Neural progenitor cell (in vitro differentiated cells): ENCODE results near the gene SLC4A1. TPM values are rescaled to one million over a fixed set of nuclear protein-coding genes. Genes with fewer than 3 reads are reported as not detected.

Experiments
- DNase-seq: peaks from one replicate; pipeline ENCODE4 v3.0.0-alpha.2; 2016; ENCODE audit warnings: low spot score
- H2AFZ ChIP-seq: fragments of 200-600 bp; sonication (generic); replicated peaks from 2 replicates; pipeline ENCODE4 v1.6.1; 2016; ENCODE audit warnings: antibody characterized with exemption
- H3F3A ChIP-seq: fragments of 200-600 bp; sonication (generic); 2 replicates; pipeline ENCODE4 v1.6.1; 2016; ENCODE audit warnings: antibody characterized with exemption, low read depth
- H3K27ac ChIP-seq: fragments of 200-600 bp; sonication (generic); 2 replicates; pipeline ENCODE4 v1.5.1; 2016; ENCODE audit warnings: mild to moderate bottlenecking
- H3K27me3 ChIP-seq: fragments of 200-600 bp; sonication (generic); 2 replicates; pipeline ENCODE4 v1.6.1; 2016; ENCODE audit warnings: mild to moderate bottlenecking, moderate library complexity
- H3K36me3 ChIP-seq: fragments of 200-600 bp; sonication (generic); 2 replicates; pipeline ENCODE4 v1.5.1; 2016
- H3K4me1 ChIP-seq: fragments of 200-600 bp; sonication (generic); 2 replicates; pipeline ENCODE4 v1.6.1; 2016; ENCODE audit warnings: mixed run types
- H3K4me2 ChIP-seq: fragments of 200-600 bp; sonication (generic); 2 replicates; pipeline ENCODE4 v1.6.1; 2016
- H3K4me3 ChIP-seq: fragments of 200-600 bp; sonication (generic); 2 replicates; pipeline ENCODE4 v1.5.1; 2016
- H3K79me2 ChIP-seq: fragments of 200-600 bp; sonication (generic); 2 replicates; pipeline ENCODE4 v1.6.1; 2016; ENCODE audit warnings: low read depth
- H3K9ac ChIP-seq: fragments of 200-600 bp; sonication (generic); 2 replicates; pipeline ENCODE4 v1.6.1; 2016
- H3K9me3 ChIP-seq: fragments of 200-600 bp; sonication (generic); 2 replicates; pipeline ENCODE4 v1.5.1; 2016; ENCODE audit warnings: low read depth
- H4K20me1 ChIP-seq: fragments of 200-600 bp; sonication (generic); 2 replicates; pipeline ENCODE4 v1.6.1; 2016; ENCODE audit warnings: low read depth
- H3K27ac Mint-ChIP-seq: 3 replicates; pipeline ENCODE4 v1.8.0; 2021; ENCODE audit warnings: mixed read lengths
- H3K27me3 Mint-ChIP-seq: 2 replicates; pipeline ENCODE4 v1.8.0; 2022; ENCODE audit warnings: low read depth, mild to moderate bottlenecking, inconsistent platforms, moderate library complexity, mixed read lengths; ENCODE audit not compliant: insufficient read depth
- H3K36me3 Mint-ChIP-seq: 3 replicates; pipeline ENCODE4 v1.8.0; 2021; ENCODE audit warnings: mixed read lengths
- H3K4me1 Mint-ChIP-seq: 3 replicates; pipeline ENCODE4 v1.8.0; 2021; ENCODE audit warnings: mixed read lengths
- H3K4me3 Mint-ChIP-seq: 3 replicates; pipeline ENCODE4 v1.8.0; 2021; ENCODE audit warnings: mild to moderate bottlenecking, moderate library complexity, mixed read lengths
- H3K9me3 Mint-ChIP-seq: 3 replicates; pipeline ENCODE4 v1.8.0; 2020; ENCODE audit warnings: mixed read lengths
- EZH2 ChIP-seq: fragments of 200-600 bp; sonication (generic); IDR thresholded peaks from 2 replicates; pipeline ENCODE4 v1.6.1; 2017; ENCODE audit warnings: antibody characterized with exemption, mild to moderate bottlenecking, moderate library complexity
- EZH2phosphoT487 ChIP-seq: fragments of 200-600 bp; sonication (generic); IDR thresholded peaks from 2 replicates; pipeline ENCODE4 v1.6.1; 2017; ENCODE audit warnings: antibody characterized with exemption
- total RNA-seq: library from RNA; depleted of rRNA; stranded (reverse); fragments of >200 nt; gene quantifications from 2 replicates; pipeline ENCODE4 v1.2.3, GENCODE V29; 2015; ENCODE audit warnings: low replicate concordance
- TF ChIP-seq, protein P1 (sequence below): fragments of 200-600 bp; sonication (generic); IDR thresholded peaks from 2 replicates; pipeline ENCODE4 v1.5.1; 2017; ENCODE audit warnings: antibody characterized with exemption, mild to moderate bottlenecking

The SLC4A1 gene
- total RNA-seq, 1 donor from 2014 or later: not detected

DNA sequence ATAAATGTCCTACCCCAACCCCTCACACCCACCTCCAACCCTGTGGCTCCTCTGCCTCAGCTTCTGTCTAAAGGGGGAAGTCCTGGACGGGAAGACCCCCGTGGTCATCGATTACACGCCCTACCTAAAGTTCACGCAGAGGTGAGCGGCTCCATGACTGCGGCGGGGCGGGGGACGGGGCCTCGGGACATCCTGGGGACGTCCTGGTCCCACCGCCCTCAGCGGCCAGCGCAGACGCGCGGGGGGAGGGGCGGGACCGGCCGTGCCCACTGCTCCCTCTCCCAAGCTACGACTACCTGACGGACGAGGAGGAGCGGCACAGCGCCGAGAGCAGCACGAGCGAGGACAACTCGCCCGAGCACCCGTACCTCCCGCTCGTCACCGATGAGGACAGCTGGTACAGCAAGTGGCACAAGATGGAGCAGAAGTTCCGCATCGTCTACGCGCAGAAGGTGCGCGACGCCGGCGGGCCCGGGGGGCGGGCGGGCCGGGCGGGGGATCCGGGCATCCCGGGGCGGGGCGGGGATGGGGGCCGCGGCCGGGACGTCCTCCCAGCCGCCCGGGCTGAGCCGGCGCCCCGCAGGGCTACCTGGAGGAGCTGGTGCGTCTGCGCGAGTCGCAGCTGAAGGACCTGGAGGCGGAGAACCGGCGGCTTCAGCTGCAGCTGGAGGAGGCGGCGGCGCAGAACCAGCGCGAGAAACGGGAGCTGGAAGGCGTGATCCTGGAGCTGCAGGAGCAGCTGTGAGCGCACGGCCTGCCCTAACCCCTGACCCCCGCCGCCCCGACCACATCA is 47.1 kb upstream of the SLC4A1 start:
- H3K36me3 Mint-ChIP-seq: peaks cover 4% of the 10 kb centered on the region
- peak; percentile 84 for DNase-seq
- Histone ChIP-seq H3K27me3 (peaks cover 68% of the 10 kb centered on the region), H3F3A (peaks cover 17% of the 10 kb centered on the region), H4K20me1 (peaks cover 15% of the 10 kb centered on the region), H3K9me3 (no peaks in the 10 kb centered on the region), H3K9ac (no peak overlapping the region), H2AFZ (peak overlapping the region; percentile 31), H3K4me3 (peak overlapping the region; percentile 53), H3K4me2 (peak overlapping the region; percentile 86), H3K36me3 (no peaks in the 10 kb centered on the region), H3K4me1 (peaks cover 8% of the 10 kb centered on the region), H3K79me2 (no peaks in the 10 kb centered on the region), H3K27ac (no peak overlapping the region)
- H3K9me3 Mint-ChIP-seq: no peaks in the 10 kb centered on the region
- H3K27me3 Mint-ChIP-seq: peaks cover 46% of the 10 kb centered on the region
- H3K27ac Mint-ChIP-seq: no peak overlapping the region
- TF ChIP-seq EZH2phosphoT487 (peak; percentile 59), EZH2 (peak; percentile 28)
- TF ChIP-seq, protein P1, sequence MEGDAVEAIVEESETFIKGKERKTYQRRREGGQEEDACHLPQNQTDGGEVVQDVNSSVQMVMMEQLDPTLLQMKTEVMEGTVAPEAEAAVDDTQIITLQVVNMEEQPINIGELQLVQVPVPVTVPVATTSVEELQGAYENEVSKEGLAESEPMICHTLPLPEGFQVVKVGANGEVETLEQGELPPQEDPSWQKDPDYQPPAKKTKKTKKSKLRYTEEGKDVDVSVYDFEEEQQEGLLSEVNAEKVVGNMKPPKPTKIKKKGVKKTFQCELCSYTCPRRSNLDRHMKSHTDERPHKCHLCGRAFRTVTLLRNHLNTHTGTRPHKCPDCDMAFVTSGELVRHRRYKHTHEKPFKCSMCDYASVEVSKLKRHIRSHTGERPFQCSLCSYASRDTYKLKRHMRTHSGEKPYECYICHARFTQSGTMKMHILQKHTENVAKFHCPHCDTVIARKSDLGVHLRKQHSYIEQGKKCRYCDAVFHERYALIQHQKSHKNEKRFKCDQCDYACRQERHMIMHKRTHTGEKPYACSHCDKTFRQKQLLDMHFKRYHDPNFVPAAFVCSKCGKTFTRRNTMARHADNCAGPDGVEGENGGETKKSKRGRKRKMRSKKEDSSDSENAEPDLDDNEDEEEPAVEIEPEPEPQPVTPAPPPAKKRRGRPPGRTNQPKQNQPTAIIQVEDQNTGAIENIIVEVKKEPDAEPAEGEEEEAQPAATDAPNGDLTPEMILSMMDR: no peak
- H3K4me1 Mint-ChIP-seq: peaks cover 12% of the 10 kb centered on the region
- peak overlapping the region; percentile 75 for H3K4me3 Mint-ChIP-seq

DNA sequence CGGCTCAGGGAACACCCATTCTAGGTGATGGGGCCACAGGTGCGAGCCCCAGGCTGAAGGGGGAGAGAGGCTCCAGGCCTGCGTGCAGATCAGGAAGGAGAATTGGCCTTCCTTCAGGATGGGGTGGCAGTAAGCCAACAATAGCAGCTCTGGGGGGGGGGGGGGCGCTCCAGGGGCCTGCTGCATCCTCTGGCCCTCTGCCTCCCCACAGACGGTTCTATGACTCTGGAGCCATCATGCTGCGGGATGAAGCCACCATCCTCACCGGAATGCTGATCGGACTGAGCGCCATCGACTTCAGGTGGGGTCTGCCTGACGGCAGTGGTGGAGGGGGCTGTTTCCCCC is 46.6 kb upstream of the SLC4A1 start:
- Histone ChIP-seq H3K9ac (no peak overlapping the region), H3K36me3 (no peaks in the 10 kb centered on the region), H4K20me1 (peaks cover 20% of the 10 kb centered on the region), H3F3A (peaks cover 17% of the 10 kb centered on the region), H3K9me3 (no peaks in the 10 kb centered on the region), H3K79me2 (no peaks in the 10 kb centered on the region), H3K27me3 (peaks cover 74% of the 10 kb centered on the region), H3K27ac (no peak overlapping the region), H3K4me1 (peaks cover 8% of the 10 kb centered on the region), H3K4me3 (peak overlapping the region; percentile 53), H3K4me2 (peak overlapping the region; percentile 86), H2AFZ (no peak overlapping the region)
- TF ChIP-seq, protein P1: no peak
- TF ChIP-seq EZH2phosphoT487 (no peak), EZH2 (no peak)
- Mint-ChIP-seq H3K4me3 (peak overlapping the region; percentile 54), H3K36me3 (peaks cover 3% of the 10 kb centered on the region), H3K27ac (no peak overlapping the region), H3K9me3 (no peaks in the 10 kb centered on the region), H3K27me3 (peaks cover 46% of the 10 kb centered on the region), H3K4me1 (peaks cover 15% of the 10 kb centered on the region)
- no peak for DNase-seq

DNA sequence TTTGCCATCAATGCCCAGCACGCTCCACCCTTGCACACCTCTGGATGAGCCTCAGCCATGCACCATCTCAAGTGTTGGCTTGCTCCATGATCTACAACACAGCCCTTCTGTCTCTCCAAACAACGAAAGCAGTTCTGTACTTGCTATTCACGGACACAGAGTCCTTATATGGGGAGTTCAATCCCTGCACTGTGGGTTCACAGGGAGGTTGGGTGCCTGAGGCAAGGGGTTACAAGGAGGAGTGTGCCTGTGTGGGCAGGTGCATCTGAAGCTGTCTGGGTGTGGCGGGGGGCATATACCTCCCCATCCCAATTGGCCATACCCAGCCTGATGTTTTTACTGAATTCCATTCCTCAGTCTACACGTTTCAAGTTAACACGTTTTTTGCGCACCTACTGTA is 46.1 kb upstream of the SLC4A1 start:
- Histone ChIP-seq H3K36me3 (no peaks in the 10 kb centered on the region), H3K4me2 (no peak overlapping the region), H3K4me1 (peaks cover 9% of the 10 kb centered on the region), H3K9me3 (no peaks in the 10 kb centered on the region), H3K27me3 (peaks cover 77% of the 10 kb centered on the region), H3F3A (peaks cover 17% of the 10 kb centered on the region), H4K20me1 (peaks cover 25% of the 10 kb centered on the region), H2AFZ (no peak overlapping the region), H3K4me3 (no peak overlapping the region), H3K79me2 (no peaks in the 10 kb centered on the region), H3K9ac (no peak overlapping the region), H3K27ac (no peak overlapping the region)
- Mint-ChIP-seq H3K27me3 (peaks cover 48% of the 10 kb centered on the region), H3K9me3 (no peaks in the 10 kb centered on the region), H3K36me3 (no peaks in the 10 kb centered on the region), H3K27ac (no peak overlapping the region), H3K4me1 (peaks cover 15% of the 10 kb centered on the region), H3K4me3 (peak overlapping the region; percentile 54)
- no peak for DNase-seq
- TF ChIP-seq EZH2phosphoT487 (no peak), EZH2 (no peak)
- TF ChIP-seq, protein P1: no peak
